AG09309 (cell line): ENCODE data around the gene SLC39A11.

Experiments
- DNase-seq: peaks from one replicate; pipeline ENCODE4 v3.0.0-alpha.2; 2010; ENCODE audit warnings: low read depth
- H3K4me3 ChIP-seq: 2 replicates; pipeline ENCODE4 v1.5.1; 2011; ENCODE audit warnings: mild to moderate bottlenecking, low read depth, low read length, moderate library complexity; ENCODE audit not compliant: control insufficient read depth
- CTCF ChIP-seq: IDR thresholded peaks from 2 replicates; pipeline ENCODE4 v1.5.1; 2011; ENCODE audit warnings: mild to moderate bottlenecking, low read depth, low read length, inconsistent platforms; ENCODE audit not compliant: insufficient read depth, control insufficient read depth; ENCODE audit errors: missing control alignments

SLC39A11 gene

DNA sequence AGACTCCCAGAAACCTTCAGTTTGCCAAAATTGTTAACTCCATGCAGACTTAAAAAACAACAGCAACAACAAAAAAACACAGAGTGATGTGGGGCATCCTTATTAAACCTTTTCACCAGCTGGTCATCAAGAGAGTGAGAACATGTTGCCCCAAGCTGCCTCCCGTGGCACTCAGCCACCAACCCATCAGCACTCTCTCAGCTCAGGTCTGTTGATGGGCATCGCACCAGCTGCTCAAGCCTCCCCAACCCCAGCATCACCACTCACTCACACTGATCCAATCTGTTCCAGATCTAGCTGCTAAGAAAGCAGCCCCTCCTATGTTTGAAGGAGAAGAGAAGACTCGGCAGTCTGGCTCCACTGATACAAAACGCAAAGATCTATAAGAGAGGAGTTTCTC is 46.8 kb downstream of the SLC39A11 start:
- TF ChIP-seq CTCF: no peak
- no peak for DNase-seq
- H3K4me3 ChIP-seq: no peak overlapping the region

GRCh38 chr17:73043686-73044581 is 48.6 kb downstream of the SLC39A11 start:
- H3K4me3 ChIP-seq: no peak overlapping the region
- no peak for DNase-seq
- TF ChIP-seq CTCF: no peak

GRCh38 chr17:73042809-73043685 is 49.4 kb downstream of the SLC39A11 start:
- DNase-seq: no peak
- no peak for TF ChIP-seq CTCF
- no peak overlapping the region for H3K4me3 ChIP-seq

DNA sequence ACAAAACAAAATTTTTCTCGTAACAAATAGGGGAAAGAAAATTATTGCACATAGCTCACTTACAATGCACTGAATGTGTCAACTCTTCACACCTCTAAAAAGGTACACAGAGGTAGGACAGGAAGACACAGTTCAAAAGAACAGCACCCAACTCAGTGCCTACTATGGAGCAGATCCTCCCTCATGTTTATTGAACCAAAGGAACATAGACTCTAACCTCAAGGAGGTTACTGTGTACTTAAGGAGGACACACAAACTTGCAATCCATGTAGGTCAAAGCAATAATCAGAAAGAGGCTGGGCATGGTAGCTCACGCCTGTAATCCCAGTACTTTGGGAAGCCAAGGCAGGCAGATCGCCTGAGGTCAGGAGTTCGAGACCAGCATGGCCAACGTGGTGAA is 50.3 kb downstream of the SLC39A11 start:
- no peak overlapping the region for H3K4me3 ChIP-seq
- no peak for DNase-seq
- no peak for TF ChIP-seq CTCF

DNA sequence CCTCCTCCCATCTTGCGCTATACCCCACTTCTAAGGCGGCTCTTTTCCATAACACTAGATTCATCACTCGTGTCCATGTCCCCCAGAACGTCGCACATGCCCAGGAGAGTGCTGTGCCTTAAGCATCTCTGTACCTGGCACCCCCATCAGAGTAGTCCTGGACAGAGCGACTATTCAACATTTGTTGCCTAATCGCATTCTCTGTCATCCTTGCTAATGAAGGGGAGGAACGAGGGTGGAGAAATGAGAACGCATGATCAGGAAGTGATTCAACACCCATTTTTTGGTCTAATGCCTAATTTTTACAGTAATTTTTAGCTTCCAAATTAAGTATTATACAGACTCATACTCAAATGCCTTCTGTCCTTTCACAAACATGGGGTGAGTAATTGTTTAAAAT is 53.2 kb downstream of the SLC39A11 start:
- no peak for DNase-seq
- no peak overlapping the region for H3K4me3 ChIP-seq
- no peak for TF ChIP-seq CTCF

GRCh38 chr17:73031472-73031871 is 61.0 kb downstream of the SLC39A11 start:
- no peak for TF ChIP-seq CTCF
- H3K4me3 ChIP-seq: no peak overlapping the region
- no peak for DNase-seq
